HEK293 (cell line): Measurements from ENCODE around the gene MYH14.

Experiments used
- CTCF ChIA-PET: fragments of 350-600 bp; formaldehyde crosslinking; extraction: SDS; loops from one replicate; lab custom pipeline; 2021; ENCODE audit warnings: antibody characterized with exemption; lab: Yijun Ruan, JAX
- POLR2A ChIA-PET: fragments of 300-600 bp; formaldehyde crosslinking; extraction: SDS; loops from one replicate; lab custom pipeline; 2020; ENCODE audit warnings: antibody characterized with exemption, inconsistent platforms; lab: Yijun Ruan, JAX
- H3K27ac ChIP-seq: fragments of 200-500 bp; sonication (Bioruptor generic); 2 replicates; pipeline ENCODE4 v1.5.1; 2014; ENCODE audit warnings: low read depth, low read length, control low read depth, inconsistent platforms; ENCODE audit errors: extremely low read depth
- H3K36me3 ChIP-seq, 2 experiments: fragments of 200-500 bp in 1 of 2; sonication (Bioruptor generic) in 1 of 2; 1 replicate in 1 of 2; 2 replicates in 1 of 2; pipeline ENCODE4 v1.5.1; 2014 to 2017; ENCODE audit warnings: inconsistent platforms in 2 of 2, low read length in 2 of 2; ENCODE audit not compliant: control insufficient read depth in 2 of 2, insufficient read depth in 1 of 2
- H3K4me1 ChIP-seq: fragments of 200-500 bp; sonication (Bioruptor generic); 2 replicates; pipeline ENCODE4 v1.5.1; 2014; ENCODE audit warnings: mild to moderate bottlenecking, low read length, inconsistent platforms; ENCODE audit not compliant: control insufficient read depth, insufficient read depth
- H3K4me3 ChIP-seq: 2 replicates; pipeline ENCODE4 v1.5.1; 2011; ENCODE audit warnings: low read depth, mild to moderate bottlenecking, control low read depth, low read length, moderate library complexity
- H3K9me3 ChIP-seq: fragments of 200-500 bp; sonication (Bioruptor generic); 2 replicates; pipeline ENCODE4 v1.5.1; 2014; ENCODE audit warnings: low read depth, low read length, inconsistent platforms; ENCODE audit not compliant: control insufficient read depth, insufficient read depth
- KLF1 ChIP-seq: fragments of 450-650 bp; formaldehyde crosslinking; IDR thresholded peaks from 2 replicates; pipeline ENCODE4 v1.5.1; 2016; ENCODE audit warnings: missing biosample characterization, missing genetic modification characterization
- KLF16 ChIP-seq: fragments of 450-650 bp; formaldehyde crosslinking; IDR thresholded peaks from 2 replicates; pipeline ENCODE4 v1.5.1; 2017; ENCODE audit warnings: missing biosample characterization, missing genetic modification characterization
- KLF8 ChIP-seq: fragments of 450-650 bp; formaldehyde crosslinking; IDR thresholded peaks from 2 replicates; pipeline ENCODE4 v1.5.1; 2016; ENCODE audit warnings: missing biosample characterization, missing genetic modification characterization
- KLF9 ChIP-seq: fragments of 450-650 bp; formaldehyde crosslinking; IDR thresholded peaks from 2 replicates; pipeline ENCODE4 v1.5.1; 2016; ENCODE audit warnings: missing biosample characterization, missing genetic modification characterization, low read depth
- SP7 ChIP-seq: fragments of 450-650 bp; formaldehyde crosslinking; IDR thresholded peaks from 2 replicates; pipeline ENCODE4 v1.5.1; 2016; ENCODE audit warnings: missing biosample characterization, missing genetic modification characterization
- ZIC2 ChIP-seq: fragments of 450-650 bp; formaldehyde crosslinking; IDR thresholded peaks from 2 replicates; pipeline ENCODE4 v1.5.1; 2016; ENCODE audit warnings: missing biosample characterization, missing genetic modification characterization
- ZNF211 ChIP-seq: fragments of 450-650 bp; formaldehyde crosslinking; IDR thresholded peaks from 2 replicates; pipeline ENCODE4 v1.5.1; 2016; ENCODE audit warnings: low read depth, missing biosample characterization, missing genetic modification characterization
- ZNF274 ChIP-seq, 2 experiments: fragments of 200-500 bp in 1 of 2; fragments of 450-650 bp in 1 of 2; sonication (Bioruptor generic) in 1 of 2; formaldehyde crosslinking in 1 of 2; IDR thresholded peaks; 2 replicates each; pipeline versions ENCODE4 v1.5.1 to v1.6.1; 2014 to 2016; ENCODE audit warnings: borderline replicate concordance in 1 of 2, inconsistent platforms in 1 of 2, low read length in 1 of 2, missing biosample characterization in 1 of 2, missing genetic modification characterization in 1 of 2
- ZNF335 ChIP-seq: fragments of 450-650 bp; formaldehyde crosslinking; conservative IDR thresholded peaks from 2 replicates; pipeline ENCODE4 v1.5.1; 2016; ENCODE audit warnings: missing biosample characterization, missing genetic modification characterization
- ZNF341 ChIP-seq: fragments of 450-650 bp; formaldehyde crosslinking; IDR thresholded peaks from 2 replicates; pipeline ENCODE4; 2016; ENCODE audit warnings: low read depth, missing biosample characterization, missing genetic modification characterization
- ZNF416 ChIP-seq: fragments of 450-650 bp; formaldehyde crosslinking; IDR thresholded peaks from 2 replicates; pipeline ENCODE4 v1.5.1; 2016; ENCODE audit warnings: missing biosample characterization, missing genetic modification characterization
- ZNF514 ChIP-seq: fragments of 450-650 bp; formaldehyde crosslinking; IDR thresholded peaks from 2 replicates; pipeline ENCODE4 v1.5.1; 2016; ENCODE audit warnings: missing biosample characterization, missing genetic modification characterization
- ZNF623 ChIP-seq: fragments of 450-650 bp; formaldehyde crosslinking; IDR thresholded peaks from 2 replicates; pipeline ENCODE4 v1.5.1; 2016; ENCODE audit warnings: missing biosample characterization, missing genetic modification characterization
- ZNF658 ChIP-seq: fragments of 450-650 bp; formaldehyde crosslinking; IDR thresholded peaks from 2 replicates; pipeline ENCODE4; 2016; ENCODE audit warnings: missing biosample characterization, missing genetic modification characterization
- ZNF707 ChIP-seq: fragments of 450-650 bp; formaldehyde crosslinking; IDR thresholded peaks from 2 replicates; pipeline ENCODE4 v1.5.1; 2016; ENCODE audit warnings: missing biosample characterization, missing genetic modification characterization
- ZNF791 ChIP-seq: fragments of 450-650 bp; formaldehyde crosslinking; IDR thresholded peaks from 2 replicates; pipeline ENCODE4 v1.5.1; 2016; ENCODE audit warnings: missing biosample characterization, missing genetic modification characterization
- ZSCAN30 ChIP-seq: fragments of 450-650 bp; IDR thresholded peaks from 2 replicates; pipeline ENCODE4 v1.5.1; 2018; ENCODE audit warnings: missing biosample characterization, mild to moderate bottlenecking, missing genetic modification characterization, moderate library complexity
- TF ChIP-seq, protein P1 (sequence below): fragments of 450-650 bp; formaldehyde crosslinking; IDR thresholded peaks from 2 replicates; pipeline ENCODE4 v1.5.1; 2016; ENCODE audit warnings: missing biosample characterization, missing genetic modification characterization
- TF ChIP-seq, protein P2 (sequence below): fragments of 450-650 bp; formaldehyde crosslinking; IDR thresholded peaks from 2 replicates; pipeline ENCODE4 v1.5.1; 2017; ENCODE audit warnings: missing biosample characterization, missing genetic modification characterization
- TF ChIP-seq, protein P3 (sequence below): fragments of 450-650 bp; formaldehyde crosslinking; IDR thresholded peaks from 2 replicates; pipeline ENCODE4 v1.5.1; 2017; ENCODE audit warnings: missing biosample characterization, missing genetic modification characterization
- TF ChIP-seq, protein P4 (sequence below): fragments of 450-650 bp; formaldehyde crosslinking; IDR thresholded peaks from 2 replicates; pipeline ENCODE4 v1.5.1; 2016; ENCODE audit warnings: missing biosample characterization, missing genetic modification characterization
- TF ChIP-seq, protein P5 (sequence below): fragments of 450-650 bp; formaldehyde crosslinking; IDR thresholded peaks from 2 replicates; pipeline ENCODE4 v1.5.1; 2016; ENCODE audit warnings: missing biosample characterization, missing genetic modification characterization, low read depth
- TF ChIP-seq, protein P6 (sequence below): sonication (generic); formaldehyde crosslinking; IDR thresholded peaks from 2 replicates; pipeline ENCODE4 v1.8.1; 2022; ENCODE audit warnings: mild to moderate bottlenecking, moderate library complexity, missing genetic modification reagents

MYH14 gene

DNA sequence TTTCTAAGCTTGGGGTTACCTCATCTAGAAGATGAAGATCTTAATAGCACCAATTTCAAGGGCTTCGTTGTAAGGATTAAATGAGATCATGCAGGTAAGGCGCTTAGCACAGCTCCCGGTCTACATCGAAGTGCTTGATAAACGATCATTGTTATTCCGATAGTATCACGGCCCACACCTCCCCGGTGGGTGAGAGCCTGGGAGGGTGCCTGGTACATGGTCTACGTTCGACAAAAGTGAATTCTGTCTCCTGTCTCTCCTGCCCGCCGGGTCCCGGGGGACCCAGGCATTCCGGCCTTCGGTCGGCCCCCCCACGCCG lies 501 bp upstream of the MYH14 start:
- no peak overlapping the region for H3K27ac ChIP-seq
- ChIA-PET CTCF (interaction anchor here (0.6 to 2.0 kb wide), 8 partner anchors 10 to 167 kb away, joined by 3 to 6 read pairs (median 3); no protein-coding TSS in a partner anchor), POLR2A (interaction anchor here (0.6 to 1.2 kb wide), 12 partner anchors 8 to 602 kb away, joined by 3 to 8 read pairs (median 4); partner anchors contain the start of genes KCNC3 and POLD1)
- H3K4me3 ChIP-seq, result no peak overlapping the region
- peaks cover 7% of the 10 kb centered on the region; the same call in 1 of the 2 replicates for H3K4me1 ChIP-seq
- TF ChIP-seq ZNF658, result no peak
- no peak for TF ChIP-seq KLF8 (tag by site-specific recombination)
- TF ChIP-seq, protein P1, sequence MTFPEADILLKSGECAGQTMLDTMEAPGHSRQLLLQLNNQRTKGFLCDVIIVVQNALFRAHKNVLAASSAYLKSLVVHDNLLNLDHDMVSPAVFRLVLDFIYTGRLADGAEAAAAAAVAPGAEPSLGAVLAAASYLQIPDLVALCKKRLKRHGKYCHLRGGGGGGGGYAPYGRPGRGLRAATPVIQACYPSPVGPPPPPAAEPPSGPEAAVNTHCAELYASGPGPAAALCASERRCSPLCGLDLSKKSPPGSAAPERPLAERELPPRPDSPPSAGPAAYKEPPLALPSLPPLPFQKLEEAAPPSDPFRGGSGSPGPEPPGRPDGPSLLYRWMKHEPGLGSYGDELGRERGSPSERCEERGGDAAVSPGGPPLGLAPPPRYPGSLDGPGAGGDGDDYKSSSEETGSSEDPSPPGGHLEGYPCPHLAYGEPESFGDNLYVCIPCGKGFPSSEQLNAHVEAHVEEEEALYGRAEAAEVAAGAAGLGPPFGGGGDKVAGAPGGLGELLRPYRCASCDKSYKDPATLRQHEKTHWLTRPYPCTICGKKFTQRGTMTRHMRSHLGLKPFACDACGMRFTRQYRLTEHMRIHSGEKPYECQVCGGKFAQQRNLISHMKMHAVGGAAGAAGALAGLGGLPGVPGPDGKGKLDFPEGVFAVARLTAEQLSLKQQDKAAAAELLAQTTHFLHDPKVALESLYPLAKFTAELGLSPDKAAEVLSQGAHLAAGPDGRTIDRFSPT, result no peak
- TF ChIP-seq, protein P2, sequence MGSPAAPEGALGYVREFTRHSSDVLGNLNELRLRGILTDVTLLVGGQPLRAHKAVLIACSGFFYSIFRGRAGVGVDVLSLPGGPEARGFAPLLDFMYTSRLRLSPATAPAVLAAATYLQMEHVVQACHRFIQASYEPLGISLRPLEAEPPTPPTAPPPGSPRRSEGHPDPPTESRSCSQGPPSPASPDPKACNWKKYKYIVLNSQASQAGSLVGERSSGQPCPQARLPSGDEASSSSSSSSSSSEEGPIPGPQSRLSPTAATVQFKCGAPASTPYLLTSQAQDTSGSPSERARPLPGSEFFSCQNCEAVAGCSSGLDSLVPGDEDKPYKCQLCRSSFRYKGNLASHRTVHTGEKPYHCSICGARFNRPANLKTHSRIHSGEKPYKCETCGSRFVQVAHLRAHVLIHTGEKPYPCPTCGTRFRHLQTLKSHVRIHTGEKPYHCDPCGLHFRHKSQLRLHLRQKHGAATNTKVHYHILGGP, result no peak
- TF ChIP-seq, protein P3, sequence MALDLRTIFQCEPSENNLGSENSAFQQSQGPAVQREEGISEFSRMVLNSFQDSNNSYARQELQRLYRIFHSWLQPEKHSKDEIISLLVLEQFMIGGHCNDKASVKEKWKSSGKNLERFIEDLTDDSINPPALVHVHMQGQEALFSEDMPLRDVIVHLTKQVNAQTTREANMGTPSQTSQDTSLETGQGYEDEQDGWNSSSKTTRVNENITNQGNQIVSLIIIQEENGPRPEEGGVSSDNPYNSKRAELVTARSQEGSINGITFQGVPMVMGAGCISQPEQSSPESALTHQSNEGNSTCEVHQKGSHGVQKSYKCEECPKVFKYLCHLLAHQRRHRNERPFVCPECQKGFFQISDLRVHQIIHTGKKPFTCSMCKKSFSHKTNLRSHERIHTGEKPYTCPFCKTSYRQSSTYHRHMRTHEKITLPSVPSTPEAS (tag by site-specific recombination), result no peak
- TF ChIP-seq ZNF707 (tag by site-specific recombination), result no peak
- TF ChIP-seq, protein P4, sequence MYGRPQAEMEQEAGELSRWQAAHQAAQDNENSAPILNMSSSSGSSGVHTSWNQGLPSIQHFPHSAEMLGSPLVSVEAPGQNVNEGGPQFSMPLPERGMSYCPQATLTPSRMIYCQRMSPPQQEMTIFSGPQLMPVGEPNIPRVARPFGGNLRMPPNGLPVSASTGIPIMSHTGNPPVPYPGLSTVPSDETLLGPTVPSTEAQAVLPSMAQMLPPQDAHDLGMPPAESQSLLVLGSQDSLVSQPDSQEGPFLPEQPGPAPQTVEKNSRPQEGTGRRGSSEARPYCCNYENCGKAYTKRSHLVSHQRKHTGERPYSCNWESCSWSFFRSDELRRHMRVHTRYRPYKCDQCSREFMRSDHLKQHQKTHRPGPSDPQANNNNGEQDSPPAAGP (tag by site-specific recombination), result no peak
- peak; percentile 97 for TF ChIP-seq ZNF335 (tag by site-specific recombination)
- no peak for TF ChIP-seq ZNF416
- no peak for TF ChIP-seq ZNF211
- TF ChIP-seq KLF1, result no peak
- TF ChIP-seq ZNF341, result peak; percentile 86
- no peak for TF ChIP-seq ZNF791 (tag by site-specific recombination)
- TF ChIP-seq, protein P5, sequence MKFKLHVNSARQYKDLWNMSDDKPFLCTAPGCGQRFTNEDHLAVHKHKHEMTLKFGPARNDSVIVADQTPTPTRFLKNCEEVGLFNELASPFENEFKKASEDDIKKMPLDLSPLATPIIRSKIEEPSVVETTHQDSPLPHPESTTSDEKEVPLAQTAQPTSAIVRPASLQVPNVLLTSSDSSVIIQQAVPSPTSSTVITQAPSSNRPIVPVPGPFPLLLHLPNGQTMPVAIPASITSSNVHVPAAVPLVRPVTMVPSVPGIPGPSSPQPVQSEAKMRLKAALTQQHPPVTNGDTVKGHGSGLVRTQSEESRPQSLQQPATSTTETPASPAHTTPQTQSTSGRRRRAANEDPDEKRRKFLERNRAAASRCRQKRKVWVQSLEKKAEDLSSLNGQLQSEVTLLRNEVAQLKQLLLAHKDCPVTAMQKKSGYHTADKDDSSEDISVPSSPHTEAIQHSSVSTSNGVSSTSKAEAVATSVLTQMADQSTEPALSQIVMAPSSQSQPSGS (tag by site-specific recombination), result 0 out of 2 replicates have a peak, but pooled peaks have one; percentile 10
- no peak for TF ChIP-seq KLF16 (tag by site-specific recombination)
- TF ChIP-seq, protein P6, sequence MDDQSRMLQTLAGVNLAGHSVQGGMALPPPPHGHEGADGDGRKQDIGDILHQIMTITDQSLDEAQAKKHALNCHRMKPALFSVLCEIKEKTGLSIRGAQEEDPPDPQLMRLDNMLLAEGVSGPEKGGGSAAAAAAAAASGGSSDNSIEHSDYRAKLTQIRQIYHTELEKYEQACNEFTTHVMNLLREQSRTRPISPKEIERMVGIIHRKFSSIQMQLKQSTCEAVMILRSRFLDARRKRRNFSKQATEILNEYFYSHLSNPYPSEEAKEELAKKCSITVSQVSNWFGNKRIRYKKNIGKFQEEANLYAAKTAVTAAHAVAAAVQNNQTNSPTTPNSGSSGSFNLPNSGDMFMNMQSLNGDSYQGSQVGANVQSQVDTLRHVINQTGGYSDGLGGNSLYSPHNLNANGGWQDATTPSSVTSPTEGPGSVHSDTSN (CRISPR knock-in tag), result no peak
- TF ChIP-seq ZIC2 (tag by site-specific recombination), result no peak
- H3K36me3 ChIP-seq, result no peaks in the 10 kb centered on the region
- no peaks in the 10 kb centered on the region for H3K9me3 ChIP-seq

DNA sequence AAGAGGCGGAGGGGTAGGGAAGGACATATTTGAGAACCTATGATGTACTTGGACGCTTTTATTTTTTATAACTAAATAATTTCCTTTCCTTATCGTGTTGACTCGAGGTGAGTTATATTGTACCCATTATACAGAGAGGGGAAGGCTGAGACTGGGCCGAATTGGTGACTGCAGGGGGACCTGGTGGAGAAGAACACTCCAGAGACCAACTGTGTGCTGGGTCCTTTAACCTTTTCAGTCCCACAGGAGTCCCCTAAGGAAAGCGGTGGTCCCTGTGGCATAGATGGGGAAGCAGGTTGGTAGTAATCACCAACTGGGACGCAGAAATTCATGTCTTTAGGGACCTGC lies 633 bp downstream of the MYH14 start:
- H3K4me1 ChIP-seq, result peaks cover 3% of the 10 kb centered on the region; the same call in 1 of the 2 replicates
- no peak overlapping the region for H3K27ac ChIP-seq
- H3K4me3 ChIP-seq, result peak overlapping the region; percentile 53; the same call in 1 of the 2 replicates
- H3K36me3 ChIP-seq, result no peaks in the 10 kb centered on the region
- no peaks in the 10 kb centered on the region for H3K9me3 ChIP-seq
- POLR2A ChIA-PET, result interaction anchor here (1.2 kb wide), 2 partner anchors 31 to 180 kb away, joined by 4 to 8 read pairs; partner anchors contain the start of gene POLD1
- CTCF ChIA-PET, result interaction anchor here (1.0 kb wide), 1 partner anchor 39 kb away, joined by 7 read pairs; no protein-coding TSS in a partner anchor
- TF ChIP-seq ZSCAN30 (no peak), ZNF514 (tag by site-specific recombination) (no peak), SP7 (tag by site-specific recombination) (no peak), ZNF335 (tag by site-specific recombination) (0 out of 2 replicates have a peak, but pooled peaks have one; percentile 53), ZNF274 (IDR thresholded peaks at IDR 0.05; ENCODE audit: low read length) (no peak), ZNF274 (tag by site-specific recombination; IDR thresholded peaks at IDR 0.05; ENCODE audit: borderline replicate concordance) (no peak), ZNF623 (0 out of 2 replicates have a peak, but pooled peaks have one; percentile 8), KLF9 (tag by site-specific recombination) (no peak)
- TF ChIP-seq, protein P1, result no peak
